ENCODE results near the gene COL4A1. TPM values are rescaled to one million over a fixed set of nuclear protein-coding genes. Genes with fewer than 3 reads are reported as not detected.

COL4A1 gene
- total RNA-seq, 4 donors from 2014 or later, result 278 to 618 (median 440) TPM

- H3K36me3 ChIP-seq, result no peaks in the 10 kb centered on the region
- peak overlapping the region in 3 of 4 donors; percentile 74 to 84 (median 82) for H3K27ac ChIP-seq
- TF ChIP-seq, protein P1, sequence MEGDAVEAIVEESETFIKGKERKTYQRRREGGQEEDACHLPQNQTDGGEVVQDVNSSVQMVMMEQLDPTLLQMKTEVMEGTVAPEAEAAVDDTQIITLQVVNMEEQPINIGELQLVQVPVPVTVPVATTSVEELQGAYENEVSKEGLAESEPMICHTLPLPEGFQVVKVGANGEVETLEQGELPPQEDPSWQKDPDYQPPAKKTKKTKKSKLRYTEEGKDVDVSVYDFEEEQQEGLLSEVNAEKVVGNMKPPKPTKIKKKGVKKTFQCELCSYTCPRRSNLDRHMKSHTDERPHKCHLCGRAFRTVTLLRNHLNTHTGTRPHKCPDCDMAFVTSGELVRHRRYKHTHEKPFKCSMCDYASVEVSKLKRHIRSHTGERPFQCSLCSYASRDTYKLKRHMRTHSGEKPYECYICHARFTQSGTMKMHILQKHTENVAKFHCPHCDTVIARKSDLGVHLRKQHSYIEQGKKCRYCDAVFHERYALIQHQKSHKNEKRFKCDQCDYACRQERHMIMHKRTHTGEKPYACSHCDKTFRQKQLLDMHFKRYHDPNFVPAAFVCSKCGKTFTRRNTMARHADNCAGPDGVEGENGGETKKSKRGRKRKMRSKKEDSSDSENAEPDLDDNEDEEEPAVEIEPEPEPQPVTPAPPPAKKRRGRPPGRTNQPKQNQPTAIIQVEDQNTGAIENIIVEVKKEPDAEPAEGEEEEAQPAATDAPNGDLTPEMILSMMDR (IDR thresholded peaks at IDR 0.05), result peak; percentile 24 to 89 (median 86)
- TF ChIP-seq POLR2A (IDR thresholded peaks at IDR 0.05), result no peak
- TF ChIP-seq POLR2AphosphoS5 (IDR thresholded peaks at IDR 0.05), result peak; percentile 64
- peak; percentile 80 for ATAC-seq
- WGBS, 2 donors (ENCODE audit: low coverage in 1 of 2), result 50 to 83% methylated on average over 4 to 5 of the region's 6 CpGs
- no peak overlapping the region for H3K4me3 ChIP-seq
- peaks cover 0 to 47% (median 9%) of the 10 kb centered on the region in 3 donors for H3K4me1 ChIP-seq
- no peaks in the 10 kb centered on the region for H3K27me3 ChIP-seq
- no peaks in the 10 kb centered on the region for H3K9me3 ChIP-seq
These were observed 198.4 kb downstream of the COL4A1 start for GRCh38 chr13:110108348-110109139.

DNA sequence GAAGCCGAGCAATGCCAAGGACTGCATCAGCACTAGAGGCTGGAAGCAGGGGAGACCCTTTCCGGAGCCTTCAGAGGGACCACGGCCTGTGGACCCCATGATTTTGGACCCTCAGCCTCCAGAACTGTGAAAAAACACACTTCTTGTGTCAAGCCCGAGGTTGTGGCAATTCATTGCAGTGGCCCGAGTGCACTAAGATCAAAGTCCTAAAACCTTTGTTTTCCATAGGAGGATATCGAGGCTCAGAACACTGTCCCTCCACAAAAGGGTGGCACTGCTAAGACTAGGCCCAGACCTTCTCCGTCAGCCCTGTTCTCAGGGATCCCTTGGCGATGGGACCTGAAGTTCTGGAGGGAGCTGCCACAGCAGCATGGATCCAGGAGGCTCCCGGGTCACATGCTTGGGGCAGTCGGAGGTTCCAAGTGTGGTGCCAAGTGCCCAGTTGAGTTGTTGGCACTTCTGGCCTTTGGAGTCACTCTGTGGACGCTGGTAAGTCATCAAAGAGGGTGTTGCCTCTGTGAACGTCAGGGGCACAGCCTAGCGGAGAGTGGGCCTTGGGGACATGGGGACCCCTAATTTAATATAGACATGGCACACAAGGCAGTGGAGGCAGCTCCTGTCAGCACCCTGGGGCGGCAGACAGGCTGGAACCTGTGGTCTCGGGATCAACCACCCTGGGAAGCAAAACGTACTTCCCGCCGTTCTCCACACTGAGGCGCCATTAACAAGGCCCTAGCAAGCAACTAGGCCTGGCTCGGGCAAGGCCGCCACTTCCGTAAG is 199.2 kb downstream of the COL4A1 start:
- Histone ChIP-seq H3K27ac (peak overlapping the region; percentile 35 to 84 (median 78)), H3K36me3 (no peaks in the 10 kb centered on the region)
- no peak for ATAC-seq

DNA sequence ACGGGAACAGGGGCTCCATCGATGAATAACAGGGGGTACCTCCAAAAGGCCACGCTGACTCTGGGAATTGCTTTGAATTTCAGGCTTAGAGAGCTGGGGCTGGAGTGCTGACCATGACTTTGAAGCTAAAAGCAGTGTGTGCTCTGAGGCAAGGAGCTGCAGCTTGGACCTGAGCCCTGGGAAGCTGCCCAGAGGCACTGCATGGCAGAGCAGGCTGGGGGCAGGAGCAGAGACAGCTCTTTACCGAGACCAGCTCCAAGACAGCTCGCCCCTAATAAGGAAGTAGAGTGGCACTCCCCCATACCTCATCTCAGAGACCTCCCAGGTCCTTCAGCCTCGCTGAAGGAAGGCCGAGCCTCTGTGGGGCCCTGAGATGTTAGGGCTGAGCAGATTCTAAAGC is 200.2 kb downstream of the COL4A1 start:
- 77% methylated on average over 3 of the region's 7 CpGs; no CpG with 5 or more reads in 1 of the 2 donors for WGBS, 2 donors (ENCODE audit: low coverage in 1 of 2)
- peaks cover 0 to 47% (median 9%) of the 10 kb centered on the region in 3 donors for H3K4me1 ChIP-seq
- H3K27ac ChIP-seq, result peak overlapping the region; percentile 35 to 84 (median 78)
- no peaks in the 10 kb centered on the region for H3K27me3 ChIP-seq
- H3K9me3 ChIP-seq, result peaks cover 0 to 8% (median 0%) of the 10 kb centered on the region in 3 donors
- H3K4me3 ChIP-seq, result no peak overlapping the region
- no peaks in the 10 kb centered on the region for H3K36me3 ChIP-seq
- TF ChIP-seq POLR2AphosphoS5 (IDR thresholded peaks at IDR 0.05), result peak; percentile 70
- TF ChIP-seq EP300 (IDR thresholded peaks at IDR 0.05), result no peak
- no peak for TF ChIP-seq POLR2A (IDR thresholded peaks at IDR 0.05)
- TF ChIP-seq, protein P1 (IDR thresholded peaks at IDR 0.05), result no peak
- ATAC-seq, result peak; percentile 73

More for the DNA sequence above, 199.2 kb downstream of the COL4A1 start:
- Histone ChIP-seq H3K27me3 (no peaks in the 10 kb centered on the region), H3K4me3 (no peak overlapping the region), H3K4me1 (peaks cover 0 to 47% (median 9%) of the 10 kb centered on the region in 3 donors), H3K9me3 (no peaks in the 10 kb centered on the region)
- TF ChIP-seq, protein P1 (IDR thresholded peaks at IDR 0.05), result peak in 1 of 4 experiments; percentile 32
- no peak for TF ChIP-seq EP300 (IDR thresholded peaks at IDR 0.05)
- 95% methylated on average over 8 of the region's 22 CpGs; no CpG with 5 or more reads in 1 of the 2 donors for WGBS, 2 donors (ENCODE audit: low coverage in 1 of 2)

DNA sequence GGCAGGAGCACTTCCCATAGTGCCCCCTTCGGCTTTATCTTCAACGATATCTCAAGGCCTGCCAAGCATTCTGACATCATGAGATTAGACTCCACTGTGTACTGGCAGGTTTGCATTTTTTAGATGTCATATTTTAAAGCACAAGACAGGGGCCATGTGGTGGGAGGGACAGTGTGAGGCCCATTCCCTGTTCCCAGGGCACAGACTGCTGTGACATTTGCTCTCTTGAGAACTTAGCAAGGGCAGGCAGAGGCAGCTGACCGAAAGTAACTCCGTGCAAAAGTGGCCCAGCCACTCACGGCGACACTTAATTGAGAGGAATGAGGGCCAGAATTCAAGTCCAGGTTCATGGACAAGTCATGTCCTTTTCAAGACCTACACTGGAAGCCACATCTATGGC is 201.8 kb downstream of the COL4A1 start:
- no peak for ATAC-seq
- H3K4me3 ChIP-seq, result no peak overlapping the region
- no peaks in the 10 kb centered on the region for H3K27me3 ChIP-seq
- 86 to 87% methylated on average over 4 to 6 of the region's 6 CpGs for WGBS, 2 donors (ENCODE audit: low coverage in 1 of 2)
- peaks cover 0 to 14% (median 0%) of the 10 kb centered on the region in 3 donors for H3K9me3 ChIP-seq
- no peak overlapping the region for H3K27ac ChIP-seq
- peaks cover 0 to 42% (median 8%) of the 10 kb centered on the region in 3 donors for H3K4me1 ChIP-seq
- no peaks in the 10 kb centered on the region for H3K36me3 ChIP-seq
- TF ChIP-seq EP300 (IDR thresholded peaks at IDR 0.05) (no peak), POLR2A (IDR thresholded peaks at IDR 0.05) (no peak), POLR2AphosphoS5 (IDR thresholded peaks at IDR 0.05) (no peak)
- TF ChIP-seq, protein P1 (IDR thresholded peaks at IDR 0.05), result no peak

Measured in gastroesophageal sphincter (tissue), 4 donors.